IPS-NIHi7 (cell line): ENCODE results near the gene SCARB2.

Source experiments
- DNase-seq: peaks from one replicate; pipeline ENCODE4 v3.0.0; 2012; ENCODE audit warnings: mixed read lengths; ENCODE audit errors: extremely low spot score

Gene SCARB2

DNA sequence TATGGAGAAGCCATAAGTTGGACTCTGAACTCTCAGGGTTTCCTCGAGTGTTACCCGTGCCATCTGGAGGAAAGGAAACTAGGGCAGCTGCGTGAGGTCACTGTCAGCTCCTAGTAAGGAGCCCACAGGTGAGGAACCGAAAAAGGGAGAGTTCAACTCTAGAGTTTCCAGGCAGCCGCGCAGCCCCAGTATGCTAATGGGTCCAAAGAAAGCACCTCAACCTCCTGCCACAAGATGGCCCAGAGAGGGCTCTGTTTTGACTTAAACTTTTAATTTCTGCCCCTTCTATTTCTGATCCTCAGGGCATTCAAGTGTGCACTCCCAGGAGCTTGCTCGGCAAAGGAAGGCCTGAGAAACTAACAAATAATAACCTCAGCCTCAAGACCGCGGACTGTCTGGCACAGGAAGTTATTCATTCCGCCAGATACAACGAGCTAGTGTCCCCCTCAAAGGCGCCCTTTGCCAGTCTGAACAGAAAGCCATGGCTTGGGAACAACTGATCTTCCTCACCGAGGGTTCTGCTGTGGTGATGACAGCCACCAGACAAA, 13.9 kb downstream of the SCARB2 start:
- peak; percentile 27 for DNase-seq

- DNase-seq = no peak
Measured at GRCh38 chr4:76198411-76199237, 15.0 kb downstream of the SCARB2 start.

DNA sequence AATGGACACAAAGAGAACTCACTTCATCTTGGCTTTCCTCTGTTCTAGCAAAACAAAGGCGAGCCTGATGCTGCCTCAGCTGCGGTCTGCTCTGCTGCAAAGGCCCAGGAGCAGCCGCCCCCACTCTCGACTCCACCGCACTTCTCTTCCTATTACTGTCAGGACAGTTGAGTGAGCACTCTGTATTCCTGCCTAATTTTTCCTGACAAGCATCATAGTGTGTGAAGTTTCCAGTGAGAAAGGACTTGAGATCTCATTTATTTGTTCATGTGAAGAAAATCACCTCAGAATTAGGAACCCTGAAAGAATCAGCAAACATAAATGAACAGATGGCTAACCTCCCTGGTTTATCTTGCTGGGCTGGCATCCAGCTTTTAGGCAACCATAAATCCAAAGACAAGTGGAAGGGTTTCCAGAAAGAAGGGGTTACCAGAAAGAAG, 15.6 kb downstream of the SCARB2 start:
- no peak for DNase-seq

DNA sequence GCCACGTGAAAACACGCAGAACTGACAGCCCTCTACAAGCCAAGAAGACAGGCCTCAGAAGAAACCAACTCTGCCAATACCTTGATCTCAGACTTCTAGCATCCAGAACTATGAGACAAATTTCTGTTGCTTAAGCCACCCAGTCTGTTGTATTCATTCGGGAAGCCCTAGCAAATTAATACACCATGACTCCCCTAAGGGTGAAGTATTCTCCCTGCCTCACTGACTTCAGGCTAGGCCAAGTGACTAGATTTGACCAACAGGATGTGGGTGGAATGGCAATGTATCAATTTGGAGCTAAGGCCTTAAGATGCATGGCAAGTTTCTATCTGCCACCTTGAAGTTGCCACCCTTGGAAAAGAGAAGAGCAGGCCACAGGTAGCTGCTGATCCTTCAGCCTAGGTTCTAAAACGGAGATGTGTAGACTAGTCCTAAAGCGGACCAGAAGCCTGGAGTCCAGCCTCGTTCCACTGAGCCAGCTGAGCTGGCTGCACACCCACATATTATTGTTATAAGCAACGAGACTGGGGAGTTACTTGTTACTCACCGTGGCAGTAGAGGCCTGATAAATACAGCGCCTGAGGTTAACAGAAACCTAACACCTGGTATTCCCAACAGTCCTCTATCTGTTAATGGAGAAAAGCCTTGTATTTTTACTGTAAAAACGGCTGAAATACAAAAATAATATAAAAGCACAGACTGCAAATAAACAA, 16.4 kb downstream of the SCARB2 start:
- no peak for DNase-seq

DNA sequence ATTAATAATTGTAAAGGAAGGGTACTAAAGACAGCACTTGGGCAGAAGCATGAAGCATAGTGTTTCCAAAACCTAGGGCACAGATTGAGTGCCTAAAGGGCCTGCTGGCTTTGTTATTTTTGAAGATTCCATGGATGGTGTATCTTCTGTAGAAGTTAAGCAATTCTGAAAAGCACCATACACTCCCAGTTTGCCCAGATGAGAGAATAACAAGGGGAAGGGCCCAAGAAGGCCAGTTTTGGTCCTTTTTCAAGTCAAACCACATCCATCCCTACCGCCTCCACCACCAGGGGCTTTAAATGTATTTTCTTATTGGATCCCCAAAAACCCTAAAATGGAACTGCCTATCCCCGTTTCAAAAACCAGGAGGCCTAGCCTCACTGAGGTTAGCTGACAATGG, 17.2 kb downstream of the SCARB2 start:
- no peak for DNase-seq

DNA sequence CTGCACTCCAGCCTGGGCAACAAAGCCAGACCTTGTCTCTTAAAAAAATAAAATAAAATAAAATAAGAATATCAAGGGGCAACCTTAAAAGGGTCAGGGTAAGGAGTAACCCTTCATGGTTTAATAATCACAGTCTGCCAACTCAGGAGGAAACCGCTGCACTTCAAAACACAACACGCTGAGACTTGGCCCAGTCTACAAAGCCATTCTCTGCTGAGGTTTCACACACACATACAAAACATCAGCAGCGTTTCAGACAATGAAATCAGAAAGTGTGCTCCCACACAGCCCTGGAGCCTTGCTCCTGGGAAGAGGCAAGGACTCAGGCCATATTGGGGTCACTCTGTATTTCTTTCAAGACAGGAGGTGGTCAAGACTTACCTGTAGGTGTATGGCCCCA, 18.3 kb downstream of the SCARB2 start:
- no peak for DNase-seq

- DNase-seq = no peak
Measured at GRCh38 chr4:76194325-76194724, 19.3 kb downstream of the SCARB2 start.

DNA sequence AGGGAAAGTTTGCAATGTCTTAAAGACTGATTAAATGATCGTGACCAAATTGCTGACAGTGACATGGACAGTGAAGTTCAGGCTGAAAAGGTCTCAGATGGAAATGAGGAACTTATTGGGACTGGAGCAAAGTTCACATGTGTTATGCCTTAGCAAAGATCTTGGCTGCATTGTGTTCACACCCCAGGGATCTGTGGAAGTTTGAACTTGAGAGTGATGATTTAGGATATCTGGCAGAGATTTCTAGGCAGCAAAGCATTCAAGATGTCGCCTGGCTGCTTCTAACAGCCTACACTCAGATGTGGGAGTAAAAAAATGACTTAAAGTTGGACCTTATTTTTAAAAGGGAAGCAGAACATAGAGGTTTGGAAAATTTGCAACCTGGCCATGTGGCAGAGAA, 21.4 kb downstream of the SCARB2 start:
- no peak for DNase-seq

DNA sequence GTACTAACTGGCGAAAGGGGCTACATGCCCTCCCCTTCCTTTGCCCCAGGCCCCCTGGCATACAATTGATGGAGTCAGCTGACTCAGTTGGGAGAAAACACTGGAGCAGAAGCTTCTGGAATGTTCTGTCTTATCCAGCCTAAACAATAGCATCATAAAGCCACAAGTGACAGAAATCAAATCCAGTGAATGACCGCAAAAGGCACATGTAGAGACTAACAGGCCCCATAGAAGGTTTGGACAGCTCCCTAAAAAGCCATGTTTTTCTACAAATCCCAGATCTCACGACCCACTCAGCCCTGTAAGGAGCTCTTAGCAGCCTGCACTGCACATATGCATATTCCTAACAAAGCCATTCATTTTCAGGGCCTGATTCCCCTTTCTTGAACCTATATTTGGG, 25.1 kb downstream of the SCARB2 start:
- no peak for DNase-seq

DNA sequence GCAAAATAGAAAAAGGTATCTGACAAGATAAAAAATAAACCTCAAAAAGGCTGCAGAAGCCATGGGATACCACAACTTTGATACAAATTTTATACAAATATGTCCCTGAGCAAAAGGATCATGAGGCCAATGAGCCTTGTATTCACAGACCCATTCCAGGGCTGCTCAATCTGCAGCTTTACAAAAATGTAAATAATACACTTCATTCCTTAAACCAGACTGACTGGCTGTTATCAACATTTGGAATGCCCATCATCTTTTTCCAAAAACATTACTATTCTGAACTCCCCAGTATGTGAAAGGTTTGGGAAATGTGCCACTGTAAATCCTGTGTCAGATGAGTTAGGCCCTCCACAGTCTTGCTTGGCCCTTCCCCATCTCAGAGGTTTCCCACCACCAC, 25.5 kb downstream of the SCARB2 start:
- DNase-seq = no peak

DNA sequence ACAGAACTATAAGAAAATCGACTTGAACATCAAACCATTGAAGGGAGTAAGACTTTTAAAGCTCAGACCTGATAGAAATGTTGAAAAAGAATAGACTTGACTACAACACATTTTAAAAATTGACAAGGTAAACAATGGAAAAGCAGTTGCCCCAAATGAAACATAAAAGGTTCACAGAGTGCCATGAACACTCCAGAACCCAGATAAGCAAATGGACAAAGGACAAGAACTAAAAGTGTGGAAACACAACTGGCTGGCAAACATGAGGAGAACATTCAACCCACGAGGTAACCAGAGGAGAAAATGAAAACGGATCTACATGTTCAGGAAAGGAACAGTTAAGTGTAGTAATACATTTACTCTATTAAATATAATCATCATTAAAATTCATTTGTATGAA, 26.5 kb downstream of the SCARB2 start:
- no peak for DNase-seq

DNA sequence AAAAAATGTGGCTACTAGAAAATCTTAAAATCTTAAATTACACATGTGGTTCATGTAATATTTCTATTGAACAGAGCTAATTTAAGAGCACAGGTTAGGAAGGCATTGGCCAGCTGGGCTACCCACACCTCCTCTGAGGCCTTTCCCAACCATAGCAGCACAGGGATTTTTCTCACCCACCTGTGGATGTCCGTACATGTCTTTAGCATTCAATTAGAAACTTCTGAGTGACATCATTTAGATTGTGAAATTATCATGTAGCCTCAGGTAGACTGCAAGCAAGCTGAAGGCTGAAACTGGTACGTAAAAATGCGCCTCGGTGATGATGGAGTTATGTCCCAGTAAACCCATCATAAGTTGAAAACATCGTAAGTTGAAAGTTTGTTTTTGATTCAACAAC, 31.2 kb downstream of the SCARB2 start:
- no peak for DNase-seq

GRCh38 chr4:76179398-76180318, 34.0 kb downstream of the SCARB2 start:
- DNase-seq = peak; percentile 90

DNA sequence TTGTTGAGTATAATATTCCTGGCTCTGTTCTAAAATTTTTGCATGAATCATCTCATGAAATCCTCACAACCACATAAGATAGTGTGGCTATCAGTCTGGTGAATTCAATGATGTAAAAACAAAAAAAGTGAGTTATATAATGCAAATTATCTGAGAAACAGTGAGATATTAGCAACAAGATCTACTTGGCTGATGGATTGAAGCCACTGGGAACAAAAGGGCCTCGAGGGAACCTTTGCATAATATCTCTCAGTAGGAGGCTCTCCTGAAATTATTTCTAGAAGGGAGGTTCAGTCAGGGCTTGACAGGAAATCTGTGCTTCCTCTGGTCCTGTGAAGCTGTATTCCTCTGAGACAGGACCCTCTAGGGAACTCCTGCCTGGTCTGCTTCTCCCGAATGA, 35.3 kb downstream of the SCARB2 start:
- DNase-seq = no peak

- DNase-seq = no peak
Measured at GRCh38 chr4:76177709-76178108, 35.9 kb downstream of the SCARB2 start.

GRCh38 chr4:76175336-76175735, 38.3 kb downstream of the SCARB2 start:
- no peak for DNase-seq

- DNase-seq = no peak
Measured at GRCh38 chr4:76174216-76174615, 39.4 kb downstream of the SCARB2 start.

DNA sequence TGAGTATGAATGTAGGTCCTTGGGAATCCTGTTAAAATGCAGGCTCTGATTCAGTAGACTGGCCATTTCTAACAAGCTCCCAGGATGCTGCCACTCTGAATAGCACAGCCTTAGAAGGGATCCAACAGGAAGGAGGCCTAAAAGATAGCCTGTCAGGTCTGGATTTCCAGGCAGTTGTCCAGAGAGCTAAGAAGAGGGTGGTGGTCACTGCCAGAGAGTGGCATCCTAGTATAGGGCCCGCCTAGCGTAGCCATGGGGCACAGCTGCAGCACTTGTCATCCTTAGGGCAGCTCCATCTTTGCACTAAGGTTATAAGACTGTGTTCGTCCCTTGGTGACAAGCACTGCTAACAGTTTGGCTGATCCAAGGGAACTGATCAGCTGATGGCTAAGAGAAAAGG, 44.9 kb downstream of the SCARB2 start:
- DNase-seq = no peak

DNA sequence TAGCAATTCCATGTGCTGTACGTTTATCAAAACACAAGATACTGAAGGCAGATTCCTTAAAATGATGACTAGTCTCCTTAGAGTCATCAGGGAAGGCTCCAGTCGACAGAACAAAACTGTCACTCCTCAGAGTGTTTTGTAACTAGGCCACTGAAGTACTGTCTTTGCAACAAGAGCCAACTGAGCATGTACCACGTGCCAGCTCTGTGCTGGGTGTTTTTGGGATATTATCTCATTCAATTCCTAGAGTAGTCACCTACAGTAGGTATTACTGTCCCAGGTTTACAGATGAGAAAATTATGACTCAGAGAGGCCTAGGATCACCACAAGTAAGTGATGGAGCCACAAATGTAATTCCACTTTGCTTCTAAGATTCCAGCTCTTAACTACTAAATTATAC, 47.1 kb downstream of the SCARB2 start:
- DNase-seq = no peak

DNA sequence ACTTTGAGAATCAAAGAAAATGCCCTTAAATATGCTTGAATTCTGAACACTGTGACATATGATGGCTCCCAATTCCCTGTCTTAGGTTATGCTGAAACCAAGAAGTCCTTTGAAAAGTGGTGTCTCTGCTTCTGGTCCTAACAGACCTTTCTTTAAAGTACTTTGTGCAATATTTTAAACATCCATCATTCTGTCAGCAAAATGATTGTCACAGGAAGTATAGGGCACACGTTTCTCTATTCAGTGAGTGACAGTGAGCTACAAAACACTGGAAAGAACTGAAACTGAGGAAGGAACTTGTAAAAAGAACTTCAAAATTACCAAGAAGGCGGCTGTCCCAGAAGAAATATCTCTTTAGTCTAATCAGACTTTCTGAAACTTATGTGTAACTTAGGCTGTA, 53.3 kb downstream of the SCARB2 start:
- DNase-seq = no peak

- DNase-seq = no peak
Measured at GRCh38 chr4:76156635-76157034, 57.0 kb downstream of the SCARB2 start.

- DNase-seq = no peak
Measured at GRCh38 chr4:76155979-76156378, 57.6 kb downstream of the SCARB2 start.
